NOMO-1 treated with DMSO at 0.1 percent for 48 hours (cell line): Measurements from ENCODE around the gene PPL.
"Not testable (repeated sequence)": the region's sequence is repeated elsewhere in the genome, so short reads cannot be mapped to it uniquely, and the experiment has no call there.

Source experiments
- DNase-seq: peaks from one replicate; lab custom pipeline; 2025; ENCODE audit not compliant: unreplicated experiment; lab: John Stamatoyannopoulos, UW

PPL gene

DNA sequence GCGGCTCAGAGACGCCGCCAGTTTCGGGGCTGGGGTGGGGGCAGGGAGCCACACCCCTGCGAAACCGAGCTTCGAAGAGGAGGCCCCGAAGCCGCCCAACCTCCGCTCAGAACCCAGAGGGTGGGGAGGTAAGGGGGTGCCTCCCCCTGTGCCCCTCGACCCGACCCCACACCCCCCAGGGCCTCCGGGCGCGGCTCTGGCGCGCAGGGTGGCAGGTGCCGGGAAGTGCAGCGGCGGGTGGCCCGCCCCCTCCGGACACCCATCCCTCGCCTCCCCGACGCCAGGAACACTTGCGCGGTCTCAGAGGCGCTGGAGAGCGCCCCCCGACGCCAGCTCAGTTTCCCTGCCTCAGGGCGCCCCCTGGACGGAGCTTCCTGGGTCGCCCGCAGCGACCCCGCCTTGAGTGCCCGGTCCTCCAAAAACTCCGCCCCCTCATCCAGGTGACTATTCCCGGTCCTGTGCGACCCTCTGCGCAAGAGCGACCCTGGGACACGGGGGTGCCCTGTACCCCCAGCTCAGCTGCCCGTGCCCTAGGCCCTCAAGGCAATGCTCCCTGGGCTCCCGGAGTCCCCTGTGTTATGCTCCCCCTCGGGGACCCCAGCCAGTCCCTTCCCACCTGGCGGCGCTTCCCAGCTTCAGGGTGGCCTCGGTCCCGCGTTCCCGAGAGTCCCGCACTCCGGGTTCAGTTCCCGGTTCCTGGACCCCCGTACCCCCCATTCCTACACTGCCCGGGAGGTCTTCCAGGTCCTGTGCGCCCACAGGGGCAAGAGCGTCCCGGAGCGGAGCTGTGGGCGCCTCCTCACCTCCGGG is 562 bp downstream of the PPL start:
- no peak for DNase-seq

DNA sequence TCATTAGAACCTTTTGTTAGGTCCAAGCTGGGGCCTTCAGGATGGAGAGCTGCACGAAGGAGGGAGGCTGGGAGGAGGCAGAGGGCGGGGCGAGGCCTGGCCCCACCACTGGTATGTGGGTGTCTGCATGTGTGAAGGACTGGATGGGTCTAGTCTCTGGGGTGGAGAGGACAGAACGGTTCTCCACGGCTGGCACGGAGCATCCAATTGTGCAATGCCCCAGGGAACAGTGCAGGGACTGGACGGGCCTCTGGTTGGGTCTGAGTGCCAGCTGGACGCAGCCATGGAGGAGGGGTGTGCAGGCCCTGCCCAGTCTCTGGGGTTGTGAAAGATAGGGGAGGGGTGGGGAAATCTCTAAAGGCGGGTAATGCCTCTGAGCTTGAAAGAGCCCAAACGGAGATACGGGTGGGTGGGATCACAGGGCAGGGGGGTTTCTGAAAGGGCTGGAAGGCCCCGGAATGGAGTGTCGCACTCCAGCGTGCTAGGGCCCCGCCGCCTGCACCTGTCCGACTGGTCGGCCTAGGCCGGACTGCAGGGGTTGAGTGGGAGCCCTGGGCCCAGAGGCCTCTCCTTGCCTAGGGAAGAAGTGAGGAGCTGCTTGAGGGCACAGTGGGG is 1.6 kb downstream of the PPL start:
- no peak for DNase-seq

DNA sequence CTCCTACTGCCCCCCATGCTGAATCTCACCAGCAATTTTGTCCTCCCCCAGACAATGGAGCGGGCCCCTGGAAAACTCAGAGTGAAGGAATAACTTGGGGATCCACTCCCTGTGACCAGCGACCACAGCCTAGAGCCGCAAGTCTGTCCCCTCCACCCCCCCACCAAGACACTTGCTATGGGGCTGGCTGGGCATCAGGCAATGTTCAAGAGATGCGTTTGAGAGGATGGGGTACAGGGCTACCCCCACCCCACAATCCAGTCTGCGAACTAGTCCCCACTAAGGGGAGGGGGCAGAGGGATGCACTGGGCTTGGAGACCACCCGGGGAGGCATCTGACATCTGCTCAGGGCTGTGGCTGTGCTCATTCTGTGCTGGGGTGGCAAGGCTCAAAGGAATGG is 2.4 kb downstream of the PPL start:
- no peak for DNase-seq

DNA sequence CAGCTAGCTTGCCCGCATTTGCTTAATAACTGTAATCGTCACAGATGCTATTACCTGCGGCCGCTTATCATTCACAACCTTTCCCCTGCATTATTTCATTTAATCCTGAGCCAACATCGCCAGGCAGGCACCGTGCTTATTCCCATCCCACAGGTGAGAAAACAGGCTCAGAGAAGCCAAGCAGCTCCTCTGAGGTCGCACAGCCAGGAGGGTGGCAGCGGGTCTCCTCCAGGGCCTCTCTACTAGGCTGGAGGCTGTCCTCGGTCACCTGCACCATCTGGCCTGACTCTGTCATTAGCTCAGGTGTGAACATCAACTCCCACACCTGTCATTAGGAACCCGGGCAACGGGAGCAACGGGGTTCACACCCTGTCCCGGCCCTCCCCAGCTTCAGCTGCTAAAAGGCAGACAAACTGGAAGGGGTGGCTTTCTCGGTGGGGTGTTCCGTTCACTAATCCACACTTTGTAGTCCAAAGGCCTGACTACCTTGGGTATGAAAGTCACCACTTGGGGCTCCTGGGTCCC is 3.0 kb downstream of the PPL start:
- DNase-seq: no peak

DNA sequence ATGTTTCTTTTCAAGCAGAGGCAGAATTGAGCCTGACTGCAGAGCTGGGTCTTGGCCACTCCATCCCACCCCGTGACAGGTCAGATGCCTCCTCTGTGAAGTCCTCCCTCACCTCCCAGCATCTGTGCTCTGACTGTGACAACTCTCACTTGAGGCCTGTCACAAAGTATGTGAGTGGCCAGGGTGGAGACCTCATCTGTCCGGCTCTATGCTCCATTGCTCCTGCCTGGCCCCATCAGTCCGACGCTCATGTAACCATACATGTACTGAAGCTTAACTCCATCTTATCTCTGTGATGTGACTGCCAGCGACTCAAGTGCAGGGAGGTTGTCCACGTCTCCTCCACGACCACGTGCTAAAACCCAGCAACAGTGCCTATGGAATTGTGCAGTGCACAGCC is 3.5 kb downstream of the PPL start:
- no peak for DNase-seq

DNA sequence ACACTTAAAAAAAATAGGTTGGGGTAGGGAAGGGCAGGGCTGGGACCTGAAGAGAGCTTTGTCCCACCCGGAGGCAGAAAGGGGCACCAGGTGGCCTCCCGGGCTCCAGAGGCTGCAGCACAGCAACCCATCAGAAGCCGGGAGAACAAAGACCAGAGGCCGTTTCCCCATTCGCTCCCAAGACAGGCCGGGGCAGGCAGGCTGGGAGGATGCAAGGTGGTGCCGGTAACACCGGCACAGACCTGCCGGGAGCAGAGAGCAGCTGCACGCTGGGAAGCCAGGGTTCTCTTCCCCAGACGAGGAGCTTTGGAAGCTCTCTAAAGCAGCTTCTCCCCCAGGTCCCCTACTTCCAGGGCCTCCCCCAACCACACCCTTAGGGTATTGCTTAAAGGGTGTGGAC is 5.6 kb downstream of the PPL start:
- no peak for DNase-seq

DNA sequence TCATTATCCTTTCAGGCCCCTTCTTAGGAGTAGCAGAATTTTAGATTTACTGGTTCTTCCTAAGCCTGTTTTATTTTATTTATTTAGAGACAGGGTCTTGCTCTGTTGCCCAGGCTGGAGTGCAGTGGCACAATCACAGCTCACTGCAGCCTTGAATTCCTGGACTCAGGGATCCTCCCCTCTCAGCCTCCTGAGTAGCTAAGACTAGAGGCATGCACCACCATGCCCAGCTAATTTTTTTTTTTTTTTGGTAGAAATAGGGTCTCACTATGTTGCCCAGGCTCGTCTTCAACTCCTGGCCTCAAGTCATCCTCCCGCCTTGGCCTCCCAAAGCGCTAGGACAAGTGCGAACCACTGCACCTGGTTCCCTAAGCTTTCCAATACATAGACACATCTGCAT is 7.3 kb downstream of the PPL start:
- not testable (repeated sequence) for DNase-seq

DNA sequence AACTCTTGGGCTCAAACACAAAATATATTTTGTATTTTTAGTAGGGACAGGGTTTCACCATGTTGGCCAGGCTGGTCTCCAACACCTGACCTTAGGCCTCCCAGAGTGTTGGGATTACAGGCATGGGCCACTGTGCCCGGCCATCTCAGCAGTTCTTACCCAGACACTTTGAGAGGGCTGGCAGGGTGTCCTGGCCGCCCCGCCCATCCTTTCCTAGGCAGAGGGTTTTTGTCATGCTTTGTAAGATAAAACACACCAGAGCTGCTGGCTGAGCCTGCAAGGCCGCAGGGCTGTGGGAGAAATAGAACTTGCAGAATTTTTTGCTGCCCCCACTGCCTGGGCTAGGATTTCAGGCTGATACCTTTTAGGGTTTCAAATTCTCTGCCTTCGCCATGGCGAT is 8.7 kb downstream of the PPL start:
- no peak for DNase-seq

DNA sequence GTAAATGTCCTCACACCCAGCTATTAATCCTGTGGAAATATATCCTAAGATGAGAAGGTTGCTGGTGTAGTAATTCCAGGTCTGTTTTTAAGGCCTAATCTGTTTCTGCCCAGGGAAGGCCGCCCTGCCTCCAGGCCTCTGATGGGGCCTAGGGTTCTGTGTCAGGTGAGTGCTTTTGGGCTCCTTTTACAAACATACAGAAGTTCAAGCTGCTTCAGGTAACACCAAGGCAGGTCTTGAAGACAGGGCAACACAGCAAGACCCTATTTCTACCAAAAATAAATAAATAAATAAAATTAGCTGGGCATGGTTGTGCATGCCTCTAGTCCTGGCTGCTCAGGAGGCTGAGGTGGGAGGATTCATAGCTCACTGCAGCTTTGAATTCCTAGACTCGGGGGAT is 9.3 kb downstream of the PPL start:
- no peak for DNase-seq

DNA sequence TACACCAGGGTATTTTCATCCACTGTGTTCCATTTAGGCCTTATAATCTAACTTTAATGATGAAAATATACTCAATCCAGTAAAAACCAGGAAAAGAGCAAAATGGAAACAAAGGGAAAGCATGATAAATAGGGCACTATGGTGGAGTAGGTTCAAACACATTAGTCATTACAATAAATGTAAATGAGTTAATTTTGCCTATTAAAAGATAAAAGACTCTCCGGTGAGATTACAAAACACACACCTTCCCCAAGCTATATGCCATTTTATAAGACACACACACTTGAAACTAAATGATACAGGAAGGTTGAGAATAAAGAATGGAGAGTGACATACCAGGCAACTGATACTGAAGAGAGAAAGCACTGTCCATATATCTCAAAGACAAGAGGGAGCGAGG is 10.0 kb downstream of the PPL start:
- DNase-seq: no peak

DNA sequence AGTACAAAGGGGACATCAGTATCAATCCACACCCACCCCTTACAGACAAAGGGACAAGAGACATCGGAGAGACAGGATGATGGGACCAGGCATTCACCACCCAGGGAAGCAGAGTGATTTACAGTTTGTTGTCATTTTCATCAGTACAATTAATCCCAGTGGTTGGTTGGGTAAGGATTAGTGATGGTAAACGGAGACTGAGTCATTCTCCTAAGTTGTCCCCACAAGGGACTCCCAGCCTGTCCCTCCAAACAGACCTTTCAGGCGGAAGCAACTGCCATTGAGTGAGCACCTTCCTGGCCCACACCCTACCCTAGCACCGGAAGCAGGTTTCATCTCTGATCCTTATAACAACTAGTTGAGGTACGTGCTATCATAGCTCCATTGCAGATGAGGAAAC is 11.2 kb downstream of the PPL start:
- no peak for DNase-seq

DNA sequence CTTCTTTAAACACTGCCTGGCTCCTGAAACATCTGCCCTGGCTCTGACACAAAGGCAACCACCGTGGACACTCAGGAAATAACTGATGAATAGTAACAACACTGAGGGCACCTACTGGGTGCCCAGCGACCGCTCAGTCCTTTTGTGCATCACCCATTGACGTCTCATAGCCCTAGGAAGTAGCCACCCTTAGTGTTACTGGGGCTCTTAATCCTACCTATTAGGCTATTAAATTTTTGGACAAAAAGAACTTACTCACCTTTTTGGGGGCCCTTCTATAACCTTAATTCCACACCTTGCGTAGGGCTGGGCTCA is 11.7 kb downstream of the PPL start:
- no peak for DNase-seq

DNA sequence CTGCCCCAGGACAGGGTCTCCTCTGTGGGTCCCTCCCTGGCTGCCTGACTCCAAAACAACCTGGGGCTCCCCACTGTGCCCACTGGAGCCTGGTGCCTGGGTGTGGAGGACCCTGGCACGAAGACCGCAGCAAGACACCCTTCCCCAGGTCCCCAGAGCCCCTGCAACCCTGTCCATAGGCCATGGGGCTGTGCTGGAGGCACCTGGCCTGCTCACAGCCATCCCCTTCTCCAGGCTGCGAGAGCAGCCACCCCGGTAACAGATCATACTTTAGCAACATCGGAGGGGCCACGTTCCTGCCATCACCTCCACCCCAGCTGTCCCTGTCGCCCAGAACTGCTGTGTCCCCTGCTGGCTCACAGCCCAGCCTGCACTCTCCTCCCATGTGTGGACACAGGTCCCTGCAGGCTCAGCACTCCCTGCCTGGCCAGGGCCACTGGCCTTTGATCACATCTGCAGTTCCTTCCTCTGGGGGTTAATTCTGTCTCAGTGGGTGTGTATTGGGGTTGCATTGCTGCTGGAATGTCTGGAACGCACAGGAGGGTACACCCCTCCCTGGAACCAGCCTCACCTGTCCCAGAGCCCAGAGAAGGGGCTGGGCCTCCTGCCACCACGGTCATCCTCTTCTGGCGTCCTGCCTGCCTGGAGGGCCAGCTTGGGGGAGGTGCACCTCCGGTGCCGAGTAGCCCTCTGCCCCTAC is 12.2 kb downstream of the PPL start:
- no peak for DNase-seq

DNA sequence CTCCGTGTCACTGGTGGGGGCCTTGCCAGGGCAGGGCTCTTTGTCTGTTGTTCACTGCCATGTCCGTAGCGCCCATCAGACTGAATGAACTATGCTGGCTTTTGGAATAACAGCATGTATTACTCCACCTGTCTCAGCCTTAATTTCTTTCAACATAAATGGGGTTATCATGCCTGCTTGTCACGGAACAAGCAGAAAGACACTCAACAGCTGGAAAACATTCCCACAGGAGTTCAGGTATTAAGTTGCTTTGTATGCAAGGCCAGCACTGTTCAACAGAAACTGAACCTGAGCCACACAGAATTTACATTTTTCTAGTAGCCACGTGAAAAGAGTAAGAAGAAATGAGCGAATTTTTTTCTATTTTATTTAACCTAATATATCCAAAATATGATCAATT is 13.1 kb downstream of the PPL start:
- no peak for DNase-seq

DNA sequence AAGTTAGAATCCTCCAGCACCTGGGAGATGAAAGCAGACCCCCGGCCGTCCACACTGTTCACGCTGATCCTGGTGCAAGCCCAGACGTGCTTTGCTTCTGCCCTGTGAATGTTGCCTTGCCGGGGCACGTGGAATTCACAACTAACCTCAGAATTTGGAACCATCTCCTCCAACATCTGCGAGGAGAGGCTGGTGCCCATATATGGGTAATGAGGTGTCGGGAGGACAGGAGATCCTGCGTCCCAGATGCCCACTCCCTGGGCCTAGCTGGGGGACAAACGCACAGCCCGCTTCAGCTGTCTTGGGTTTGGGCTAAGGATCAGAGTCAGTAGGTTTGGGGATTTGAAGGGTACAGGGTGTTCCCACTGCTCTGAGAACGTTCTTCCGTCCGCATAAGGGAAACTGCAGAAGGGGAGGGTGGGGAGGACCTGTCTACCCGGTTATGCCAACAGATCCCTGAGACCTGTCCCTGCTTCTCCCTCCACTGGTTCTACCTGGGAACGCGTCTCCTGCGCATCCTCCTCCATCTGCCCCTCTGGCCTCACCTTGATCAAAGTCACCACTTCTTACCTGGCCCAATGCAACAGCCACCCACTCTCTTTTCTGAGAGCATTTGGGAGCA is 14.1 kb downstream of the PPL start:
- DNase-seq: no peak

DNA sequence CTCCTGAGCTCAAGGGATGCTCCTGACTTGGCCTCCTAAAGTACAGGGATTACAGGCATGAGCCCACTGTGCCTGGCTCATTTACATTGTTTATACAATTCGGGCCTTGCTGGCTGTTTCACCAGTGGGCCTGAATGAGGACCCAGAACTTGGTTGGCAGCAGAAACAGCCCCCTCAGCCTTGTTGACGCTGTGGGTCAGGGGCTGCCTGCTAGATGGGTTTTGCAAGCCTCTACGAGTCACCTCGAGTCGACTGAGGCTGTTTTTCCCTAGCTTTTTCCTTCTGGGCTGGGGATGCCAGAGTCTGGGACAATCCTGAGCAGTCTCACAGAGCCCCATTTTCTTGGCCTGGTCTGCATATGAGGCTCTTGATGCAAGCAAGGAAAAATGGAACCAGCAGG is 16.1 kb downstream of the PPL start:
- DNase-seq: no peak

DNA sequence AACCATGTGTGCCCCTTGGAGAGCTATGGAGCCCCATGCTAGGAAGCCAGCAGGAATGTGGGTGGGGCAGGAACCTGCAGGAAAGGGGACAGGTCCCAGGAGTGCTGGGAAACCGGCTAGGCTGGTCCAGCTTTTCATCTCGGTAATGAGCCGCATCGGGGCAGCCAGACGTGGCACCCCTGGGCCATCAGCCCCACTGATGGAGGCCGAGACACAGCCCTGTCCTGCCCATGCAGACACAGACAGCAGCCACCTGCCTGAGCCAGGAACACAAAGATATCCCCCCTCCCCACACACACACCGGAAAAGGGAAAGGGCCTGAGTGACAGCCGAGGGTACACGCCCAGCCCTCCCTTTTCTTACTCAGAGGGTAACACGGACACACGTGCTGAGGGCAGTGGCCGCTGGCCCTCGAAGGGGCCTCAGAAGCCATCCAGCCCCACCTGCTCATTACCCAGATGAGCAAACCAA is 18.1 kb downstream of the PPL start:
- no peak for DNase-seq

DNA sequence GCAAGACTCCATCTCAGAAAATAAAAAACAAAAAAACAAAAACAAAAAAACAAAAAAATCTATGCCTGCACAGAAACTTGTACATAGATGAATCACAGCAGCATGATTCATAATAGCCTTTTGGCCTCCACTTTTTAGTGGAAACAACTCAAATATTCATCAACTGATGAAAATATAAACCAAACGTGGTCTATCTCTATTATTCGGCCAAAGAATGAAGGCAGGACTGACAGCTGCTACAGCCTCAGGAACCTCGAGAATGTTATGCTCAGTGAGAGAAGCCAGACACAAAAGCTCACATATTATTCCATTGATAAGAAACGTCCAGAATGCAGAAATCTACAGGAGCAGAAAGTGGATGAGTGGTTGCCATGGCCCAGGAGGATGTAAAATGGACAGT is 19.8 kb downstream of the PPL start:
- DNase-seq: no peak

DNA sequence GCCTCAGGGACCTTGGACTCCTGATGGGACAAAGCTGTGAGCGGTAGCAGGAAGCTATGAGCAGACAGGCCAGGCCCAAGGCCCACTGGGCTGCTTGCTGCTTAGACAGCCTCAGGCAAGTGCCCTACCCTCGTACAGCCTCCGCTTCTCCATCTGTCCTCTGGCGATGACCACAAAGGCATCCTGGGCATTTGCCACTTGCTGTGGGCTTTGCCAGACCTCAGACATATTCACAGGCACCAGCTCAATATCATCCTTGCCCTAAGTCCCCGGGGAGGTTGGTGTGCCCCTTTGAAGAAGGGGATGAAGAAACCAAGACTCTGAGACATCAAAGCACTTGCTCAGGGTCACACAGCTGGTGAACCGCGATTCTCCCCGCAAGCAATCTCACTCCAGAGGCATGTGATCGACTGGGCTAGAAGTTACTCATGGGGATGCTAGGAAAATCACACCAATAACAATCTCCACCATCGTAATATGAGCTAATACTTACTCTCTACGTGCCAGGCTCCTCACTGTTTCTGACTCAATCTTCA is 21.7 kb downstream of the PPL start:
- DNase-seq: no peak

DNA sequence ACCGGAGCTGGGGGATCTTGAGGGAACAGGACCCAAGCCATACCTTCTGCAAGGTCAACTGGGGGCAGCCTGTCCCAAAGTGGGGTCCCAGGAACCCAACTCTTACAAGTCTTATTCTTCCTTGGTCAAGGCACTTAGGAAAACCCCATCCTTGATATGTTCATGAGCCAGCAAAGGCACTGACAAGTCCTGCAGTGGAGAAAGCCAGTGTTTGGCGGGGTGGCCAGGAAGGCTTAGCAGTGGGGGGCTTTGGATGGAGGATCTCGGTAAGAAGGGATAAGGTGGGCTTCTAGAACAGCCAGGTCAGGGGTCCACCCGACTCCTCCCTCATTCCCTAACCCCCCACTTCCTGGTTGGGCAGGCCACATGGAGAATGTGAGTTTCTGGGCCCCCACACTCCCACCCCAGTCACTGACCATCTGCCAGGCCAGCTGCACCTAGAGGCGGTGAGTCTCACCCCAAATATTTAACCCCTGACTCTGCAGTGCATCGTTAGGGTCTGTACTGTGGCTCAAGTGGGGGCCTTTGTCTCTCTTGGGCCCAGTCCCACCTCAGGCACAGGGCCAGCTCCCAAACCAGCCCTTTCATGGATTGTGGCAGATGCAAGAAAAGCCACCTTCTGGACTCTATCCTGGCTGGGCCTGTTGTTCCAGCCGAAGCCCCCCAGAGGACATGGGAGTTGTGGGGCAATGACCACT is 22.3 kb downstream of the PPL start:
- DNase-seq: no peak
